Mucosa of descending colon (tissue), 3 donors: Measurements from ENCODE around the gene MARCHF9. TPM values are rescaled to one million over a fixed set of nuclear protein-coding genes. Genes with fewer than 3 reads are reported as not detected.
A peak's percentile ranks its signal among the peaks of the same experiment; 100 is the strongest.
"Not testable (repeated sequence)": the region's sequence is repeated elsewhere in the genome, so short reads cannot be mapped to it uniquely, and the experiment has no call there.

ENCODE experiments used
- ATAC-seq: fragments of 200-7000 bp; cut with Tn5 transposase; one replicate; pipeline ENCODE4 v1.9.1; 2020; ENCODE audit warnings: mild to moderate bottlenecking, moderate library complexity
- DNase-seq, 3 donors: peaks; one replicate each; pipeline ENCODE4 v3.0.0-alpha.2; 2020
- H3K36me3 ChIP-seq: fragments of 200-600 bp; one replicate; pipeline ENCODE4 v1.8.0; 2021; ENCODE audit warnings: low read depth, mild to moderate bottlenecking
- H3K4me1 ChIP-seq: fragments of 200-600 bp; one replicate; pipeline ENCODE4 v1.8.0; 2021; ENCODE audit warnings: low read depth, mild to moderate bottlenecking
- H3K4me3 ChIP-seq: fragments of 200-600 bp; one replicate; pipeline ENCODE4 v1.8.0; 2021; ENCODE audit warnings: mild to moderate bottlenecking
- H3K9me3 ChIP-seq: fragments of 200-600 bp; one replicate; pipeline ENCODE4 v1.8.0; 2021; ENCODE audit warnings: mild to moderate bottlenecking
- CTCF ChIP-seq: fragments of 200-600 bp; IDR thresholded peaks from one replicate; pipeline ENCODE4 v1.8.0; 2022; ENCODE audit warnings: antibody characterized with exemption, mild to moderate bottlenecking
- intact Hi-C, 2 donors: fragments of 100-400 bp; cut with DNase I in 1 of 2; cut with micrococcal nuclease in 1 of 2; formaldehyde crosslinking; loops; one replicate each; pipeline versions ENCODE4 v1.11.0 to v1.11.1; 2022; cut with DNase I, micrococcal nuclease
- total RNA-seq, 3 donors: library from RNA; stranded (reverse); fragmentation: NEBNext Ultra II Directional in 2 of 3; extraction: Animal tissue kit (Norgen Biotek cat#: 25700) in 2 of 3; gene quantifications; one replicate each; pipeline versions ENCODE4 v1.2.1 to v1.2.4, GENCODE V29; 2021 to 2023
- donor health status: DM: no; HTN: no; CAD: no; lungs with moderate emphysema.
- donor health status: DM: no; HTN: no; CAD: no.
- donor health status: DM: no; HTN: yes; CAD: no.

The MARCHF9 gene
- total RNA-seq, 3 donors from 2014 or later = 10.5 to 15.1 (median 11.7) TPM

- ATAC-seq (no peak), DNase-seq (no peak)
- Histone ChIP-seq H3K9me3 (no peaks in the 10 kb centered on the region), H3K4me3 (no peak overlapping the region), H3K4me1 (no peaks in the 10 kb centered on the region), H3K36me3 (peaks cover 11% of the 10 kb centered on the region)
- intact Hi-C loops = no loop called here
- no peak for TF ChIP-seq CTCF
Observed at GRCh38 chr12:57719777-57720605, 34.9 kb upstream of the MARCHF9 start.

- H3K9me3 ChIP-seq = no peaks in the 10 kb centered on the region
- H3K4me1 ChIP-seq = peaks cover 1% of the 10 kb centered on the region
- DNase-seq (no peak), ATAC-seq (no peak)
- peaks cover 11% of the 10 kb centered on the region for H3K36me3 ChIP-seq
- TF ChIP-seq CTCF = no peak
- H3K4me3 ChIP-seq = no peak overlapping the region
- intact Hi-C loops = no loop called here
Observed at GRCh38 chr12:57720606-57721595, 34.0 kb upstream of the MARCHF9 start.

GRCh38 chr12:57721846-57722608 lies 32.9 kb upstream of the MARCHF9 start:
- peaks cover 11% of the 10 kb centered on the region for H3K36me3 ChIP-seq
- DNase-seq, H3K9me3 ChIP-seq, ATAC-seq, H3K4me3 ChIP-seq, intact Hi-C loops, H3K4me1 ChIP-seq: not testable (repeated sequence)

GRCh38 chr12:57722716-57723629 lies 31.9 kb upstream of the MARCHF9 start:
- DNase-seq = peak in 1 of 3 donors; percentile 26
- intact Hi-C loops = no loop called here
- H3K4me3 ChIP-seq = no peak overlapping the region
- peaks cover 11% of the 10 kb centered on the region for H3K36me3 ChIP-seq
- TF ChIP-seq CTCF = no peak
- H3K9me3 ChIP-seq = no peaks in the 10 kb centered on the region
- H3K4me1 ChIP-seq = peaks cover 3% of the 10 kb centered on the region
- ATAC-seq = no peak

GRCh38 chr12:57723630-57723962 lies 31.3 kb upstream of the MARCHF9 start:
- TF ChIP-seq CTCF = no peak
- H3K36me3 ChIP-seq = peaks cover 5% of the 10 kb centered on the region

More at GRCh38 chr12:57723630-57723962, 31.3 kb upstream of the MARCHF9 start:
- no peak for DNase-seq
- no peak for ATAC-seq
- intact Hi-C loops = no loop called here
- Histone ChIP-seq H3K4me3 (no peak overlapping the region), H3K4me1 (peaks cover 3% of the 10 kb centered on the region), H3K9me3 (no peaks in the 10 kb centered on the region)
